ENCODE results near the gene TFAP2C.

GRCh38 chr20:56616716-56617115 lies 12.4 kb upstream of the TFAP2C start:
- TF ChIP-seq EZH2phosphoT487 (IDR thresholded peaks at IDR 0.05; ENCODE audit: borderline replicate concordance, low read length) (no peak), CTCF (conservative IDR thresholded peaks at IDR 0.05; ENCODE audit: low read depth, low read length) (no peak), EZH2 (IDR thresholded peaks at IDR 0.05; ENCODE audit: low read length, unreplicated experiment) (no peak)

All from PC-3 (cell line).